Neuron (in vitro differentiated cells): ENCODE data around the gene PRKAB1.

Experiments used
- H2AFZ ChIP-seq: one replicate; pipeline ENCODE4 v1.6.1; 2013; ENCODE audit warnings: low read depth, mild to moderate bottlenecking, inconsistent platforms, low read length, moderate library complexity
- H3K27me3 ChIP-seq: one replicate; pipeline ENCODE4 v1.6.1; 2013; ENCODE audit warnings: low read length; ENCODE audit not compliant: insufficient read depth
- H3K36me3 ChIP-seq: one replicate; pipeline ENCODE4 v1.6.1; 2013; ENCODE audit warnings: low read length; ENCODE audit not compliant: insufficient read depth
- H3K4me1 ChIP-seq: one replicate; pipeline ENCODE4 v1.6.1; 2013; ENCODE audit warnings: low read length; ENCODE audit not compliant: insufficient read depth
- H3K4me3 ChIP-seq: 2 replicates; pipeline ENCODE4 v1.5.1; 2013; ENCODE audit warnings: mild to moderate bottlenecking, low read length, moderate library complexity
- H3K9me3 ChIP-seq: one replicate; pipeline ENCODE4 v1.6.1; 2013; ENCODE audit warnings: low read length

PRKAB1 gene

DNA sequence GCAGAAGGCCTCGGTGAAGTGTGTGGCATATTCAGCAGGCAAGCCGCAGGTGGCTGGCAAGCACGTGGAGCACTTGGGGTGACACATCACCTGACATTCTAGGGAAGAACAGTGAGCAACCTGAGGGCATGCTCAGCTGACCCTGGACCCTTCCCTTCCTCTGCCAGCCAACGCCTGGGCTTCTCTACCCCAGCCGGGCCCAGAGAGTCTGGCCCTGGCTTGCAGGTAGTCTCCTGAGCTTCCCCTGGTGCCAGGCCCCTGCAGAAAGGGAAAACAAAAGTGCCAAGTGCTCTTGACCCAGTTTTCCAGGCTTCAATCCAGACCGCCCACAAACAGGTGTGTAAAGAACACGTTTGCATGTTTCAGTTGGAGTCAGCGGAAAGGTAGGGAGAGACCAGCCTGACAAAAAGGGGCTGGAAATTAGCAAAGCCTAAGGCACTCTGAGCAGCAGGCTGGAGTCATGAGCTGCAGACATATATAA is 45.7 kb downstream of the PRKAB1 start:
- peaks cover 3% of the 10 kb centered on the region for H3K9me3 ChIP-seq
- H3K4me3 ChIP-seq: no peak overlapping the region
- peaks cover 83% of the 10 kb centered on the region for H3K36me3 ChIP-seq
- H3K27me3 ChIP-seq: no peaks in the 10 kb centered on the region
- no peak overlapping the region for H2AFZ ChIP-seq
- H3K4me1 ChIP-seq: no peaks in the 10 kb centered on the region

GRCh38 chr12:119714614-119715267 is 46.8 kb downstream of the PRKAB1 start:
- Histone ChIP-seq H3K36me3 (peaks cover 85% of the 10 kb centered on the region), H3K4me1 (no peaks in the 10 kb centered on the region), H3K4me3 (no peak overlapping the region), H2AFZ (no peak overlapping the region), H3K9me3 (peaks cover 3% of the 10 kb centered on the region), H3K27me3 (no peaks in the 10 kb centered on the region)

DNA sequence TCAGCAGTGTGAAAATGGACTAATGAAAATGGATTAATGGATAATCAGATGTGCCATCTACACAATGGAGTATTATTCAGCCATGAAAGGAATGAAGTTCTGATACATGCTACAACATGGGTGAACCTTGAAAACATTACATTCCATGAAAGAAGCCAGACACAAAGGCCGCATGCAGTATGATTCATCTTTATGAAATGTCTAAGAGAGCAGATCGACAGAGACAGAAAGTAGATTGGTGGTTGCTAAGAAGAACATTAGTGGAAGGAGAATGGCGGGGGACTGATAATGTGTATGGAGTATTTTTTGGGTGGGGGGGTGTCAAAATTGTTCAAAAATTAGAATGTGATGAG is 47.3 kb downstream of the PRKAB1 start:
- Histone ChIP-seq H3K27me3 (no peaks in the 10 kb centered on the region), H3K9me3 (peaks cover 3% of the 10 kb centered on the region), H3K36me3 (peaks cover 83% of the 10 kb centered on the region), H2AFZ (no peak overlapping the region), H3K4me1 (no peaks in the 10 kb centered on the region), H3K4me3 (no peak overlapping the region)

DNA sequence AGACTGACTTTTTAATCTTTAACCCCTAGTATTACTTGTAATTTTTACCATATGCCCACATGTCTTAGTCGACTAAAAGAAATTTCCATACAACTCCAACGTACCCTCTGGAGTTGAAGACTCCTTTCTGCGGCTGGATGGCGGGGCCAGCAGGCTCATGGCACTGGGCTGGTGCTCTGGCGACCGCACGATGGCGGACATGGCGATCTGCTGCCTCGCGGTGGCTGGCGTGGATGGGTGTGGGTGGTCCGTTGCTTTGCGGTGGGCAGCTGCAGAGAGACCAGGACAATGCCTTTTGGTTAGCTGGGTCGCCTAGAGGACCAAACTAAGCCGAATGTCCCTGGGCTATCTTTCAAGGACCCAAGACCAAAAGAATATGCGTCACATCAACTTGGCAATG is 50.2 kb downstream of the PRKAB1 start:
- no peaks in the 10 kb centered on the region for H3K4me1 ChIP-seq
- H3K9me3 ChIP-seq: peaks cover 3% of the 10 kb centered on the region
- no peak overlapping the region for H3K4me3 ChIP-seq
- H3K27me3 ChIP-seq: no peaks in the 10 kb centered on the region
- H3K36me3 ChIP-seq: peaks cover 64% of the 10 kb centered on the region
- no peak overlapping the region for H2AFZ ChIP-seq

DNA sequence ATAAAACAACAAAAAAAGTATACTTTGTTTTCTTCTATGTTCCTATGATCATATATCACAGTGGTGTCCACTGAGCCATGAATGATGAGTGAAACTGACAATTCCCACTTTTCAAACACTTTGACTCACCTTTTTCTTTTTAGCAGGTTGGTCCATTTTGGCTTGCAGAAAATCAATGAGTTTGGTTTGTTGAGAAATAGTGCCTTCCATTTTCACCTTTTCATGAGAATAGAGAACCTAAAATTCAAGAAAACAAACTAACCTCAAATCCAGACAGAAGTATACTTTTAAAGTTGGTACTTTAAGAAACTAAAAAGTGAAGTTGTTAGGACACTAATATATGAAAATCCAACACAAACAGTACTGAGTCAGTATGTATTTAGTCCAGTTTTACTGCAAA is 52.4 kb downstream of the PRKAB1 start:
- Histone ChIP-seq H3K4me1 (no peaks in the 10 kb centered on the region), H3K27me3 (no peaks in the 10 kb centered on the region), H3K36me3 (peaks cover 43% of the 10 kb centered on the region), H3K9me3 (no peaks in the 10 kb centered on the region), H3K4me3 (no peak overlapping the region), H2AFZ (no peak overlapping the region)

DNA sequence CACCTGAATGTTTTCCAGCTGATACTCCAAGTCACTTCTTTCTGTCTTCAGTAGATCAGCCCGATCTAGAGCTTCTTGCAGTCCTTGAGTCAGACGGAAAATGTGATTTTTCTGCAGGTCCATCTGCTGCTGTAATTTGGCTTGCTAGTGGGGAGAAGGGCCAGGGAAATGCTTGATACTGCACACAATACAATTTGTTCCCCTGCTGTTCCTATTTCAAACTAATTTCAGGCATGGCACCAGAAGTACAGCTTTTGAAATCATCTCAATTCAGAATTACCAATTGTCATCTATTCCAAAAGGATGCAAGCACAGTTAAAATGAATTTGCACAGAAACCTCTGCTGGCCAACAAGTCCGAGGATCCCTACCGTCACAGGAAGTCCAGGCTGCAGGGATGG is 53.4 kb downstream of the PRKAB1 start:
- no peaks in the 10 kb centered on the region for H3K4me1 ChIP-seq
- H3K36me3 ChIP-seq: peaks cover 37% of the 10 kb centered on the region
- H3K9me3 ChIP-seq: no peaks in the 10 kb centered on the region
- H3K4me3 ChIP-seq: no peak overlapping the region
- H2AFZ ChIP-seq: no peak overlapping the region
- H3K27me3 ChIP-seq: no peaks in the 10 kb centered on the region

DNA sequence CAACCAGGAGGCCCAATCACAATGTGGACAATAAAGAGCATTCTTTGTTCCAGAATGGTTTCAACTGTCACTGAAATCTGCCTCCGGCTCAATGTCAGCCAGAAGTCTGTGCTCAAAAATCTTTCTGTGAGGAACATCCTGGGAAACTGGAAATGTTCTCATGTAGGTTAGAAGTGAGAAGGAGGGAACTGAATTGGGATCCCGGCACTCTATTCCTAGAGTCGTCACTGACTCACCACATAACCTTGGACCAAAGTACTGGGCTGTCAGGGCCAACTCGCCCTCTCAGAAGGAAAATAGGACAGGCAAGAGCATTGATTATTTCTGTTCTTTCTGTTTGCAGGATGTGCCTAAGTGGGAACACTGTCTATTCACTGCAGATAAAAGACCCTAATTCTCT is 57.6 kb downstream of the PRKAB1 start:
- no peaks in the 10 kb centered on the region for H3K27me3 ChIP-seq
- no peak overlapping the region for H3K4me3 ChIP-seq
- no peaks in the 10 kb centered on the region for H3K9me3 ChIP-seq
- no peaks in the 10 kb centered on the region for H3K4me1 ChIP-seq
- no peak overlapping the region for H2AFZ ChIP-seq
- H3K36me3 ChIP-seq: peaks cover 23% of the 10 kb centered on the region

DNA sequence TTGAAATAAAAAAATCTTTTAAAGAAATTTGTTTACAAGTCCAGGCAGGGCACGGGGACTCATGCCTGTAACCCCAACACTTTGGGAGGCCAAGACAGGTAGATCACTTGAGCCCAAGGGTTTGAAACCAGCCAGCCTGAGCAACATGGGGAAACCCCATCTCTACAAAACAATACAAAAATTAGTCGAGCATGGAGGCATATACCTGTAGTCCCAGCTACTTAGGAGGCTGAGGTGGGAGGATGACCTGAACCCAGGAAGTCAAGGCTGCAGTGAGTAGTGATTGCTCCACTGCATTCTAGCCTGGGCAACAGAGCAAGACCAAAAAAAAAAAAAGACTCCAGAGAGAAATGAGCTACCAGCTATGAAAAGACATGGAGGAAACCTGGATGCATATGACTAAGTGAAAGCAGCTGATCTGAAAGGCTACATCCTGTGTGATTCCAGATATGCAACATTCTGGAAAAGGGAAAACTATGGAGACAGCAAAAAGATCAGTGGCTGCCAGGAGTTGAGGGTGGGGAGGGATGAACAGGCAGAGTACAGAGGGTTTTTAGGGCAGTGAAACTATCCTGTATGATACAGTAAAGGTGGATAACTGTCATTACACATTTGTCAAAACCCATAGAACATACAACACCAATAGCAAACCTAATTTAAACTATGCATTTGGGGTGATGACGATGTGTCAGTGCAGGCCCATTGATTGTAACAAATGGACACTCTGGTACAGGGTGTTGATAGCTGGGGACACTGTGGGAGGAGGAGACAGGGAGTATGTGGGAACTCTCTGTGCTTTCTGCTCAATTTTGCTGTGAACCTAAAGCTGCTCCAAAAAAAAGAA is 59.9 kb downstream of the PRKAB1 start:
- peaks cover 23% of the 10 kb centered on the region for H3K36me3 ChIP-seq

DNA sequence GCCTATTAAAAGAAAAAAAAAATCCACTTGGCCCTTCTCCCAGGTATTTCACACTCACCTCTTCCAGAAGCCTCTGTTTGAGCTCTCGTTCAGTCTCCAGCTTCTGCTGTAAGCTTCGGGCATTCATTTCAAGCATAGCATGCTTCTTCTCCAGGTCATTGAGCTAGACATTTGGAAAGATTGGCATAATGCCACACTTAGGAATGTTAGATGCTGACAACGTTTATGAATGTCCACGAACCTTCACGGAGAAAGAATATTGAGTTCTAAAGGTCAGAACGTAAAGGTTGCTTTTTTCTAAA is 60.5 kb downstream of the PRKAB1 start:
- H3K36me3 ChIP-seq: peaks cover 26% of the 10 kb centered on the region
- H2AFZ ChIP-seq: no peak overlapping the region
- H3K9me3 ChIP-seq: no peaks in the 10 kb centered on the region
- no peaks in the 10 kb centered on the region for H3K4me1 ChIP-seq
- no peaks in the 10 kb centered on the region for H3K27me3 ChIP-seq
- H3K4me3 ChIP-seq: no peak overlapping the region

More for the DNA sequence above, 59.9 kb downstream of the PRKAB1 start:
- H3K4me1 ChIP-seq: no peaks in the 10 kb centered on the region
- H2AFZ ChIP-seq: no peak overlapping the region
- no peaks in the 10 kb centered on the region for H3K27me3 ChIP-seq
- no peak overlapping the region for H3K4me3 ChIP-seq
- no peaks in the 10 kb centered on the region for H3K9me3 ChIP-seq

- Histone ChIP-seq H3K4me3 (no peak overlapping the region), H3K36me3 (peaks cover 38% of the 10 kb centered on the region)
Observed at GRCh38 chr12:119729871-119730270, 61.9 kb downstream of the PRKAB1 start.

DNA sequence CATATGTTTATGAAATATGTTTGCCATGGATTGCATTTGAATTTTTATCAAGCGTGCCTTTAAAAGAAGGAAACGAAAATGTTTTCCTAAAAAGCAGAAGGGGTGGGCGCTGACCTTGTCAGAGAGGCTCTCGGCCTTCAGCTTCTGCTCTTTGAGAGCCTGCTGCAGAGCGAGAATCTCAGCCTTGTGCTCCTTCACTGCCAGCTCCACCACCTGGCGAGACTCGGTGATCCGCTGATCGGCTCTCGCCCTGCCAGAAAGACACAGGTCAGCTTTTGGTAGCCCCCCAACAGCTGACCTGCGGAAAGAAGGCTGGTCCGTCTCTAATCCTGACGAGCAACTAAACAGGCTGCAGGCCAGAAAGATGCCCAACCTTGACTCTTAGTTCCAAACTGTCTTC is 62.4 kb downstream of the PRKAB1 start:
- no peak overlapping the region for H2AFZ ChIP-seq
- peaks cover 42% of the 10 kb centered on the region for H3K36me3 ChIP-seq
- no peaks in the 10 kb centered on the region for H3K27me3 ChIP-seq
- H3K4me3 ChIP-seq: no peak overlapping the region
- no peaks in the 10 kb centered on the region for H3K9me3 ChIP-seq
- no peaks in the 10 kb centered on the region for H3K4me1 ChIP-seq

More at GRCh38 chr12:119729871-119730270, 61.9 kb downstream of the PRKAB1 start:
- Histone ChIP-seq H3K9me3 (no peaks in the 10 kb centered on the region), H2AFZ (no peak overlapping the region), H3K27me3 (no peaks in the 10 kb centered on the region), H3K4me1 (no peaks in the 10 kb centered on the region)
